HG02610 (cell line): ENCODE results near the gene EXOC3.
"Not testable (repeated sequence)": the region's sequence is repeated elsewhere in the genome, so short reads cannot be mapped to it uniquely, and the experiment has no call there.

ENCODE experiments used
- ATAC-seq: cut with Tn5 transposase; IDR thresholded peaks from one replicate; pipeline ENCODE4 v1.9.1; 2021; ENCODE audit warnings: mild to moderate bottlenecking, moderate library complexity; ENCODE audit not compliant: unreplicated experiment

Gene EXOC3

GRCh38 chr5:499233-500209 lies 56.5 kb downstream of the EXOC3 start:
- ATAC-seq, result no peak

- ATAC-seq, result no peak
Measured at GRCh38 chr5:500491-500890, 57.5 kb downstream of the EXOC3 start.

- no peak for ATAC-seq
Measured at GRCh38 chr5:501105-501830, 58.3 kb downstream of the EXOC3 start.

- no peak for ATAC-seq
Measured at GRCh38 chr5:501831-502184, 58.8 kb downstream of the EXOC3 start.

GRCh38 chr5:502325-503079 lies 59.5 kb downstream of the EXOC3 start:
- no peak for ATAC-seq

- ATAC-seq, result no peak
Measured at GRCh38 chr5:504326-505154, 61.6 kb downstream of the EXOC3 start.

- no peak for ATAC-seq
Measured at GRCh38 chr5:505951-506525, 63.1 kb downstream of the EXOC3 start.

GRCh38 chr5:507986-508575 lies 65.1 kb downstream of the EXOC3 start:
- not testable (repeated sequence) for ATAC-seq

GRCh38 chr5:509611-510185 lies 66.7 kb downstream of the EXOC3 start:
- no peak for ATAC-seq

GRCh38 chr5:510521-510920 lies 67.5 kb downstream of the EXOC3 start:
- no peak for ATAC-seq

- ATAC-seq, result no peak
Measured at GRCh38 chr5:511476-511875, 68.5 kb downstream of the EXOC3 start.

- ATAC-seq, result no peak
Measured at GRCh38 chr5:513216-514100, 70.5 kb downstream of the EXOC3 start.

- no peak for ATAC-seq
Measured at GRCh38 chr5:514101-514485, 71.1 kb downstream of the EXOC3 start.

- ATAC-seq, result no peak
Measured at GRCh38 chr5:514673-515072, 71.7 kb downstream of the EXOC3 start.

GRCh38 chr5:515273-515836 lies 72.4 kb downstream of the EXOC3 start:
- ATAC-seq, result no peak

- ATAC-seq, result no peak
Measured at GRCh38 chr5:516338-516925, 73.5 kb downstream of the EXOC3 start.
